ENCODE data around the gene GALNT14.

GRCh38 chr2:31141443-31142085 is 3.3 kb upstream of the GALNT14 start:
- TF ChIP-seq POLR2AphosphoS5 (IDR thresholded peaks at IDR 0.05) (no peak), POLR2A (IDR thresholded peaks at IDR 0.05) (no peak)
